DOHH2 (cell line): ENCODE measurements around the gene GNG4.
"Not testable (repeated sequence)": the region's sequence is repeated elsewhere in the genome, so short reads cannot be mapped to it uniquely, and the experiment has no call there.

Experiments used
- H3F3A ChIP-seq: fragments of 200-600 bp; sonication (generic), shearing (Covaris generic); 2 replicates; pipeline ENCODE4 v1.6.0; 2016; ENCODE audit warnings: antibody characterized with exemption, mild to moderate bottlenecking; ENCODE audit not compliant: control insufficient read depth, insufficient read depth
- H3K27ac ChIP-seq: fragments of 200-600 bp; sonication (generic); 2 replicates; pipeline ENCODE4 v1.5.1; 2014; ENCODE audit warnings: low read depth, mild to moderate bottlenecking, low read length, moderate library complexity
- H3K27me3 ChIP-seq: fragments of 200-600 bp; sonication (generic); 2 replicates; pipeline ENCODE4 v1.6.1; 2014; ENCODE audit warnings: mild to moderate bottlenecking, low read length, mixed read lengths; ENCODE audit not compliant: control insufficient read depth
- H3K36me3 ChIP-seq: fragments of 200-600 bp; sonication (generic); 2 replicates; pipeline ENCODE4 v1.6.1; 2014; ENCODE audit warnings: mild to moderate bottlenecking, low read length, moderate library complexity, mixed read lengths; ENCODE audit not compliant: control insufficient read depth
- H3K4me1 ChIP-seq: fragments of 200-600 bp; sonication (generic); 2 replicates; pipeline ENCODE4 v1.6.1; 2014; ENCODE audit warnings: mild to moderate bottlenecking, low read length, mixed read lengths; ENCODE audit not compliant: control insufficient read depth
- H3K4me2 ChIP-seq: fragments of 200-600 bp; sonication (generic); 2 replicates; pipeline ENCODE4 v1.6.0; 2014; ENCODE audit warnings: mild to moderate bottlenecking, low read length, moderate library complexity
- H3K4me3 ChIP-seq: fragments of 200-600 bp; sonication (generic); 2 replicates; pipeline ENCODE4 v1.5.1; 2014; ENCODE audit warnings: mild to moderate bottlenecking, low read length, mixed read lengths
- H3K79me2 ChIP-seq: fragments of 200-600 bp; sonication (generic); 2 replicates; pipeline ENCODE4 v1.6.1; 2014; ENCODE audit warnings: mild to moderate bottlenecking, low read length, mixed read lengths; ENCODE audit not compliant: control insufficient read depth
- H3K9me2 ChIP-seq: fragments of 200-600 bp; sonication (generic); replicated peaks from 2 replicates; pipeline ENCODE4 v1.6.1; 2014; ENCODE audit warnings: mild to moderate bottlenecking, low read length, mixed read lengths; ENCODE audit not compliant: control insufficient read depth
- H3K9me3 ChIP-seq: fragments of 200-600 bp; sonication (generic); 2 replicates; pipeline ENCODE4 v1.6.1; 2014; ENCODE audit warnings: antibody characterized with exemption, low read length, mixed read lengths; ENCODE audit not compliant: control insufficient read depth, insufficient read depth
- H4K20me1 ChIP-seq: fragments of 200-600 bp; sonication (generic); 2 replicates; pipeline ENCODE4 v1.6.0; 2014; ENCODE audit warnings: low read depth, mild to moderate bottlenecking, antibody characterized with exemption, low read length, moderate library complexity; ENCODE audit not compliant: control insufficient read depth, insufficient read depth
- EZH2phosphoT487 ChIP-seq: fragments of 200-600 bp; sonication (generic); IDR thresholded peaks from 2 replicates; pipeline ENCODE4 v1.6.1; 2017; ENCODE audit warnings: borderline replicate concordance, mild to moderate bottlenecking, antibody characterized with exemption, low read length, moderate library complexity, mixed read lengths
- TF ChIP-seq, protein P1 (sequence below): fragments of 200-600 bp; sonication (generic); IDR thresholded peaks from one replicate; pipeline ENCODE4 v1.5.1; 2014; ENCODE audit warnings: antibody characterized with exemption, mild to moderate bottlenecking, low read depth, low read length; ENCODE audit not compliant: poor library complexity, severe bottlenecking

The GNG4 gene

DNA sequence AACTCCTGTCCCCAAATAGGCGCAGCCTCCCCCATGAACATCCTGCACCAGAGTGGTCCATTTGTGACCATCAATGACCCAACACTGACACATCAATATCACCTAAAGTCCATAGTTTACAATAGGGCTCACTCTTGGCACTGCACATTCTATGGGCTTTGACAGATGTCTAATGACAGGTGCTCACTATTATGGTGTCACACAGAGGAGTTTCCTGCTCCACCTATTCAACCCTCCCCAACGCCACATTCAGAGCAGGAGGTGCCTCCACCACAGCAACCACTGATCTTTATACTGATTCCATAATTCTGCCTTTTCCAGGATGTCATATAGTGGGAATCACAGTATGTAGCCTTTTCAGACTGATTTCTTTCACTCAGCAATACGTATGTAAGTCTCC is 24.2 kb downstream of the GNG4 start:
- no peaks in the 10 kb centered on the region for H3K9me3 ChIP-seq
- no peak overlapping the region for H3K4me2 ChIP-seq
- H4K20me1 ChIP-seq = no peaks in the 10 kb centered on the region
- H3F3A ChIP-seq = no peaks in the 10 kb centered on the region
- no peak overlapping the region for H3K27ac ChIP-seq
- no peaks in the 10 kb centered on the region for H3K4me1 ChIP-seq
- H3K36me3 ChIP-seq = no peaks in the 10 kb centered on the region
- no peaks in the 10 kb centered on the region for H3K79me2 ChIP-seq
- no peak overlapping the region for H3K4me3 ChIP-seq
- TF ChIP-seq, protein P1, sequence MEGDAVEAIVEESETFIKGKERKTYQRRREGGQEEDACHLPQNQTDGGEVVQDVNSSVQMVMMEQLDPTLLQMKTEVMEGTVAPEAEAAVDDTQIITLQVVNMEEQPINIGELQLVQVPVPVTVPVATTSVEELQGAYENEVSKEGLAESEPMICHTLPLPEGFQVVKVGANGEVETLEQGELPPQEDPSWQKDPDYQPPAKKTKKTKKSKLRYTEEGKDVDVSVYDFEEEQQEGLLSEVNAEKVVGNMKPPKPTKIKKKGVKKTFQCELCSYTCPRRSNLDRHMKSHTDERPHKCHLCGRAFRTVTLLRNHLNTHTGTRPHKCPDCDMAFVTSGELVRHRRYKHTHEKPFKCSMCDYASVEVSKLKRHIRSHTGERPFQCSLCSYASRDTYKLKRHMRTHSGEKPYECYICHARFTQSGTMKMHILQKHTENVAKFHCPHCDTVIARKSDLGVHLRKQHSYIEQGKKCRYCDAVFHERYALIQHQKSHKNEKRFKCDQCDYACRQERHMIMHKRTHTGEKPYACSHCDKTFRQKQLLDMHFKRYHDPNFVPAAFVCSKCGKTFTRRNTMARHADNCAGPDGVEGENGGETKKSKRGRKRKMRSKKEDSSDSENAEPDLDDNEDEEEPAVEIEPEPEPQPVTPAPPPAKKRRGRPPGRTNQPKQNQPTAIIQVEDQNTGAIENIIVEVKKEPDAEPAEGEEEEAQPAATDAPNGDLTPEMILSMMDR = no peak
- no peak for TF ChIP-seq EZH2phosphoT487
- H3K27me3 ChIP-seq = 0 out of 2 replicates have a peak, but pooled peaks cover 2% of the 10 kb centered on the region
- H3K9me2 ChIP-seq = no peaks in the 10 kb centered on the region

DNA sequence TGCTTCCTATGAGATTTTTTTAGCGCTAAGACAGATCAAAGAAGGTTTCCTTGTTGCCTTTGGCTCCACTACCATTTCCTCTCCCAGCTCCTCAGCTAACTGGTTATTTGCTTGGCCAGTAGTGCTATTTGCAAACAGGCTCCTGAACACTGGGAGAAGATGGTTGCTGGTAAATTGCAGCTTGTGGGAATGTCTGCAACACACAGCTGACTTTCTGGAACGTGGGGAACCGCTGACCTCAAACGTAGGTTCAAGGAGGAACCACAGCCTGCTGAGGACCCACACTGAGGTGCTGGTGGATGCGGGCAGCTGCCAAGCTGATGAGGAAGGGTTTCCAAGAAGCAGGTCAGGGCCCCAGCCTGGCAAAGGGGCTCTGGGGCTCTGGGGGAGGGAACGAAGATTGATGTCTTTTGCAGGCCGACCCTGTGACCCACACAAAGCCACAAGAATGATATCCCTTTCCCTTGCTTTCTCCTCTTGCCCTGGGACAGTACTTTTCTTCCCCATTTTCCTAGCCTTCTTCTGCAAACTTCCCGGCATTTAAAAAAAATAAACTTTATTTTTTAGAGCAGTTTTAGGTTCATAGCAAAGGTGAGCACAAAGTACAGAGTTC is 24.8 kb downstream of the GNG4 start:
- Histone ChIP-seq H3F3A (no peaks in the 10 kb centered on the region), H3K79me2 (no peaks in the 10 kb centered on the region), H3K4me1 (no peaks in the 10 kb centered on the region), H3K4me3 (no peak overlapping the region), H3K9me2 (no peaks in the 10 kb centered on the region), H3K9me3 (no peaks in the 10 kb centered on the region), H4K20me1 (no peaks in the 10 kb centered on the region), H3K36me3 (no peaks in the 10 kb centered on the region), H3K27ac (no peak overlapping the region), H3K27me3 (0 out of 2 replicates have a peak, but pooled peaks cover 2% of the 10 kb centered on the region), H3K4me2 (no peak overlapping the region)
- TF ChIP-seq EZH2phosphoT487 = no peak
- TF ChIP-seq, protein P1 = no peak

DNA sequence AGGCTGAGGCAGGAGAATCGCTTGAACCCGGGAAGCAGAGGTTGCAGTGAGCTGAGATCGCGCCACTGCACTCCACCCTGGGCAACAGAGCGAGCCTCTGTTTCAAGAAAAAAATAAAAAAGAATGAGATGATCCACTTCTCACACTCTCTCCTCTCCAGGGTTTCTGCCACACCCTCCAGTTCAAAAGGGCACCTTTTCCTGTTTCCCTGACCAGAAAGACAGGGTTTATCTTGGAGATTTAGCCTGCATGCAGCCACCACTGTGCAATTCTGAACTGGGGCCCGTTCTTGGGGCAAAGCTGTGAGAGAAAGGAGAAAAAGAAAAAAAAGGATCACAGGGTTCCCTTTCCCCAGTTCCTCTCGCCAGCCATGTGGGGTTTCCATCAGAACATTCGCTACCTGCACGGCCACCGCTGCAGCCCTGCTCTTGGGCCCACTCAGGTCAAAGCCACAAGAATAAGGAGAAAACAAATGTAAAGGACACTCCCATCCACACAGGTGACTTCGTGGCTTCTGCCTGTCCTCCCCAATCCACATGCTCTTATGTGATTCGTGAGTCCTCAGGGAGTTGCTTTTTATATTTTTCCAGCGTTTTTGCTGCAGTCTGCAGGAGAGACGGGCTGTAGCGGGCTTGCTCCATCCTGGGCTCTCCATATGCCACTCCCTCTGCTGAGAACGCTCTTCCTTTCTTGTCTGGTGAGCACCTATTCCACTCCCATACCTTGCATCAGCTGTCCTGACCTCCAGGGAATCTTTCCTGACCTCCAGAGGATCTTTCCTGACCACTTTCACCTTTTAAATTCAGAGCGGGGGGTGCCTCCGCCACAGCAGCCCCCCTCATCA is 26.4 kb downstream of the GNG4 start:
- no peak for TF ChIP-seq EZH2phosphoT487
- TF ChIP-seq, protein P1 = no peak
- Histone ChIP-seq H3K9me2 (no peaks in the 10 kb centered on the region), H4K20me1 (no peaks in the 10 kb centered on the region), H3K27me3 (0 out of 2 replicates have a peak, but pooled peaks cover 2% of the 10 kb centered on the region), H3K4me3 (no peak overlapping the region), H3K79me2 (no peaks in the 10 kb centered on the region), H3K4me1 (no peaks in the 10 kb centered on the region), H3F3A (no peaks in the 10 kb centered on the region), H3K36me3 (no peaks in the 10 kb centered on the region), H3K27ac (no peak overlapping the region), H3K9me3 (no peaks in the 10 kb centered on the region), H3K4me2 (no peak overlapping the region)

DNA sequence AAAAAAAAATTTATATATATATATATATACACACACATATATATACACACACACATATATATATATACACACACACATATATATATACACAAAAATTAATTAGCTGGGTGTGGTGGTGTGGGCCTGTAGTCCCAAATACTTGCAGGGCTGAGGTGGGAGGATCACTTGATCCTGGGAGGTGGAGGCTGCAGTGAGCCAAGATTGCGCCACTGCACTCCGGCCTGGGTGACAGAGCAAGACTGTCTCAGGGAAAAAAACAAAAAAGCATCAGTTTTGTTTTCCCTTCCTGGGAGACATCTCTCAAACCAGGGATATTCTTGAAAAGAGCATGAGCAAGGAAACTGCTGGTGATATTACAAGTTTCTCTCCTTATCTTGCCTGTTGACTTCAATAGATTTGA is 30.4 kb downstream of the GNG4 start:
- H3K79me2 ChIP-seq, H3K36me3 ChIP-seq, H3K4me2 ChIP-seq, H4K20me1 ChIP-seq, H3K9me2 ChIP-seq, H3K27ac ChIP-seq, H3K4me3 ChIP-seq, H3F3A ChIP-seq, H3K9me3 ChIP-seq, H3K4me1 ChIP-seq, H3K27me3 ChIP-seq: not testable (repeated sequence)
